Measurements from ENCODE around the gene DLK1.

DNA sequence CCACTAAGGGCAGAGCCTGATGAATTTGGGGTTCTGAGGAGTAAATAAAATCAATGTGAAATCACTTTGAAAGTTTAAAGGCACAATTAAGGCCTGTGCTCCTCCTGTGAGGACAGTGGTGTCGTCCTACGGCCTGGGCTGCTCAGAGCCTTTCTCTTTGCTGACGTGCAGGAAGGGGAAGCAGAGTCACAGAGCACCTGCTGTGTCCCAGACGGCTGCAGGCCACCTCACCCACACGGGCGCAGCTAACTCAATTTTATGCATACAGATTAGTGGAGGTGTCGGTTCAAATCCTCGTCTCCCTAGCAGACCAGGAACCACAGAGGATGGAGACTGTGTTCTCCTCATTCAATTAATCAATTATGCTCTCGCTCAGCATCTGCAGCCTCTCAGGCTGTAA, 11.4 kb upstream of the DLK1 start:
- no peak for TF ChIP-seq EZH2phosphoT487 (IDR thresholded peaks at IDR 0.05; ENCODE audit: low read depth, severe bottlenecking, unreplicated experiment)
- TF ChIP-seq, protein P1, sequence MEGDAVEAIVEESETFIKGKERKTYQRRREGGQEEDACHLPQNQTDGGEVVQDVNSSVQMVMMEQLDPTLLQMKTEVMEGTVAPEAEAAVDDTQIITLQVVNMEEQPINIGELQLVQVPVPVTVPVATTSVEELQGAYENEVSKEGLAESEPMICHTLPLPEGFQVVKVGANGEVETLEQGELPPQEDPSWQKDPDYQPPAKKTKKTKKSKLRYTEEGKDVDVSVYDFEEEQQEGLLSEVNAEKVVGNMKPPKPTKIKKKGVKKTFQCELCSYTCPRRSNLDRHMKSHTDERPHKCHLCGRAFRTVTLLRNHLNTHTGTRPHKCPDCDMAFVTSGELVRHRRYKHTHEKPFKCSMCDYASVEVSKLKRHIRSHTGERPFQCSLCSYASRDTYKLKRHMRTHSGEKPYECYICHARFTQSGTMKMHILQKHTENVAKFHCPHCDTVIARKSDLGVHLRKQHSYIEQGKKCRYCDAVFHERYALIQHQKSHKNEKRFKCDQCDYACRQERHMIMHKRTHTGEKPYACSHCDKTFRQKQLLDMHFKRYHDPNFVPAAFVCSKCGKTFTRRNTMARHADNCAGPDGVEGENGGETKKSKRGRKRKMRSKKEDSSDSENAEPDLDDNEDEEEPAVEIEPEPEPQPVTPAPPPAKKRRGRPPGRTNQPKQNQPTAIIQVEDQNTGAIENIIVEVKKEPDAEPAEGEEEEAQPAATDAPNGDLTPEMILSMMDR (IDR thresholded peaks at IDR 0.05; ENCODE audit: poor library complexity): no peak
- TF ChIP-seq EZH2 (IDR thresholded peaks at IDR 0.05; ENCODE audit: borderline replicate concordance): no peak

Measured in hepatocyte (in vitro differentiated cells).